ENCODE data around the gene ZGLP1. TPM values are rescaled to one million over a fixed set of nuclear protein-coding genes. Genes with fewer than 3 reads are reported as not detected.

The ZGLP1 gene
- total and polyA plus RNA-seq, 2 of the 13 experiments (the other 11 are each of a cell fraction or from before 2014, with no cell fraction given), result 2.4 to 3.0 TPM

GRCh38 chr19:10290876-10291553, 18.6 kb downstream of the ZGLP1 start:
- WGBS (ENCODE audit: low lambda C conversion rate), result under 1% methylated on average over 15 of the region's 57 CpGs
- peak overlapping the region; percentile 97 for H3K4me2 ChIP-seq (ENCODE audit: low read depth, low read length)
- FAIRE-seq (peak; percentile 42), ATAC-seq (peak; percentile 16), DNase-seq (ENCODE audit: low spot score) (peak; percentile 43)
- H2AFZ ChIP-seq (ENCODE audit: low read length), result no peak overlapping the region
- H3K4me3 ChIP-seq (replicated peaks in 1 of 3; ENCODE audit: insufficient read depth in 1 of 3, low read depth in 2 of 3, low read length in 3 of 3), result peak overlapping the region; percentile 52 to 79 (median 62)
- H3K27ac ChIP-seq (ENCODE audit: extremely low read length, insufficient read depth, low read length), result no peak overlapping the region
- H3K4me1 ChIP-seq (ENCODE audit: insufficient read depth, low read length), result peaks cover 75% of the 10 kb centered on the region
- ChIA-PET POLR2A (interaction anchor here (0.6 to 7.3 kb wide), 7 partner anchors 11 to 98 kb away, joined by 3 to 149 read pairs (median 4); partner anchors contain the start of genes ICAM1, RAVER1 and TYK2), CTCF (ENCODE audit: low intra/inter-chr PET ratio, low total read pairs) (no interaction called here)
- intact Hi-C loops (cut with micrococcal nuclease; ENCODE audit: unreplicated experiment), result no loop called here
- in situ Hi-C loops (cut with HindIII; ENCODE audit: extremely low pct_ligation_motif_present, low pct_unique_long_range_greater_than_20kb), result no loop called here
- H3K9me3 ChIP-seq (ENCODE audit: low read length), result no peaks in the 10 kb centered on the region
- no peaks in the 10 kb centered on the region for H4K20me1 ChIP-seq (ENCODE audit: insufficient read depth, low read length)
- H3K9ac ChIP-seq (ENCODE audit: insufficient read depth, low read depth, low read length), result 0 out of 2 replicates have a peak overlapping the region, but pooled peaks have one; percentile 31
- H3K79me2 ChIP-seq (ENCODE audit: insufficient read depth, low read length), result no peaks in the 10 kb centered on the region
- H3K36me3 ChIP-seq (replicated peaks in 1 of 2; ENCODE audit: control insufficient read depth in 1 of 2, insufficient read depth in 2 of 2, low read length in 2 of 2), result no peaks in the 10 kb centered on the region; a peak in 2 of 5 replicates
- BruUV-seq (replicated peaks), result no TSS peak
- peaks cover 0 to 20% of the 10 kb centered on the region in 2 experiments; a peak in 3 of 5 replicates for H3K27me3 ChIP-seq (ENCODE audit: control insufficient read depth in 1 of 2, insufficient read depth in 2 of 2, low read length in 2 of 2)
- TF ChIP-seq ZNF350 (CRISPR knock-in tag; IDR thresholded peaks at IDR 0.05; ENCODE audit: borderline replicate concordance, low read depth) (no peak), ZNF12 (CRISPR knock-in tag; IDR thresholded peaks at IDR 0.05) (no peak), ZNF354B (CRISPR knock-in tag; IDR thresholded peaks at IDR 0.05) (no peak), ZNF414 (CRISPR knock-in tag; IDR thresholded peaks at IDR 0.05) (no peak), SNAI1 (CRISPR knock-in tag; IDR thresholded peaks at IDR 0.05; ENCODE audit: borderline replicate concordance) (0 out of 2 replicates have a peak, but pooled peaks have one; percentile 41), MAX (IDR thresholded peaks at IDR 0.05) (peak; percentile 13; the same call in 1 of the 2 replicates), NCOR1 (IDR thresholded peaks at IDR 0.05; ENCODE audit: borderline replicate concordance, low read length) (no peak), RBFOX2 (IDR thresholded peaks at IDR 0.05; ENCODE audit: low read depth, low read length) (0 out of 2 replicates have a peak, but pooled peaks have one; percentile 23), UBTF (CRISPR knock-in tag; IDR thresholded peaks at IDR 0.05) (peak; percentile 36; the same call in 1 of the 2 replicates), MYNN (CRISPR knock-in tag; IDR thresholded peaks at IDR 0.05; ENCODE audit: low read depth) (no peak), ZNF800 (CRISPR knock-in tag; IDR thresholded peaks at IDR 0.05) (peak; percentile 94; the same call in 1 of the 2 replicates), MXD3 (CRISPR knock-in tag; IDR thresholded peaks at IDR 0.05) (no peak), CREB1 (IDR thresholded peaks at IDR 0.05) (no peak), CREB1 (CRISPR knock-in tag; IDR thresholded peaks at IDR 0.05) (no peak), ISL2 (CRISPR knock-in tag; IDR thresholded peaks at IDR 0.05) (no peak), MED1 (CRISPR knock-in tag; IDR thresholded peaks at IDR 0.05) (no peak), DRAP1 (CRISPR knock-in tag; IDR thresholded peaks at IDR 0.05) (0 out of 2 replicates have a peak, but pooled peaks have one; percentile 40), SAFB2 (CRISPR knock-in tag; IDR thresholded peaks at IDR 0.05; ENCODE audit: borderline replicate concordance, low read depth) (no peak)

Measured in HepG2 (cell line).